GM21737 (cell line): Measurements from ENCODE around the gene DGKA.
"Not testable (repeated sequence)": the region's sequence is repeated elsewhere in the genome, so short reads cannot be mapped to it uniquely, and the experiment has no call there.

Experiments used
- ATAC-seq: cut with Tn5 transposase; IDR thresholded peaks from one replicate; pipeline ENCODE4 v1.9.1; 2021; ENCODE audit warnings: mild to moderate bottlenecking, moderate library complexity; ENCODE audit not compliant: unreplicated experiment

Gene DGKA

DNA sequence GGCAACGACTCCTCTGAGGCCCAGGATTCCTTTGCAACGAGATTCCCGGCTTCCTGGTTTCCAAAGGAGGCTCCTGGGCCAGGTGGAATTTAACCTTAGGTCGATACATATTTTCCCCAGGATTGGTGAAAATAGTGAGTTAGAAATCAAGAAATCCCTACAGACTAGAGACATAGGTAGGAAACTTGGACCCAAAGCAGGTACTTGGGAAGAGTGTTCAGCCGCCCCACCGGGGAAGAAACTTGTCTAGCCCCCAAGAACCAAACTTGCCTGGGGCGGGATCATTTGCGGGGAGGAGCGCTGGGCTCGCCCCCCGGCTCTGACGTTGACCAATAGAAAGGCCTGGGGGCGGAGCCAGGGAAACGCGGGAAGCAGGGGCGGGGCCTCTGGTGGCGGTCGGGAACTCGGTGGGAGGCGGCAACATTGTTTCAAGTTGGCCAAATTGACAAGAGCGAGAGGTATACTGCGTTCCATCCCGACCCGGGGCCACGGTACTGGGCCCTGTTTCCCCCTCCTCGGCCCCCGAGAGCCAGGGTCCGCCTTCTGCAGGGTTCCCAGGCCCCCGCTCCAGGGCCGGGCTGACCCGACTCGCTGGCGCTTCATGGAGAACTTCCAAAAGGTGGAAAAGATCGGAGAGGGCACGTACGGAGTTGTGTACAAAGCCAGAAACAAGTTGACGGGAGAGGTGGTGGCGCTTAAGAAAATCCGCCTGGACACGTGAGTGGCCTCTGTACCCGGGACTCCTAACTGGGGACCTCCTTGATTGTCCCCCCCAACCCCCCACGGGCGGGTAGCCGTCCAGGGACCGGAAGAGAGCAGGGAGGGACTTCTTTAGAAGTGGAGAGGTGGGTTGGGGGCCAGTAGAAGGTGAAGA lies 35.7 kb downstream of the DGKA start, which contains the start of gene CDK2:
TSS of gene CDK2 (plus strand) at position 423 of the 874 bp plus-strand sequence. CDS start at position 602, 179 bp downstream.
- peak; percentile 89 for ATAC-seq

DNA sequence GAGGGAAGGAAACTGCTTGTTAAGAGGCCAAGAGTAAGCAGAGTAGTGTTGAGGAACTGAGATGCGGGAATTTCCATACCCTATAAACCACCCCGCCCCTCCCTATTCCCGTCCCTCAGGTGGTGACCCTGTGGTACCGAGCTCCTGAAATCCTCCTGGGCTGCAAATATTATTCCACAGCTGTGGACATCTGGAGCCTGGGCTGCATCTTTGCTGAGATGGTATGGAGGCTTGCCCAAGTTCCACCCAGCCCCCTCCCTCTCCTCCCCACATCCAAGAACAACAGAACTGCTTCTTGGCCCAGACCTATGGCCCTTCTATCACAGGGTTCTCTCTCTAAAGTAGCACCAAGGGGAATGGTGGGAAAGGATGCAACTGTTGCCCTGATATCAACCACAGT lies 38.4 kb downstream of the DGKA start:
- no peak for ATAC-seq

DNA sequence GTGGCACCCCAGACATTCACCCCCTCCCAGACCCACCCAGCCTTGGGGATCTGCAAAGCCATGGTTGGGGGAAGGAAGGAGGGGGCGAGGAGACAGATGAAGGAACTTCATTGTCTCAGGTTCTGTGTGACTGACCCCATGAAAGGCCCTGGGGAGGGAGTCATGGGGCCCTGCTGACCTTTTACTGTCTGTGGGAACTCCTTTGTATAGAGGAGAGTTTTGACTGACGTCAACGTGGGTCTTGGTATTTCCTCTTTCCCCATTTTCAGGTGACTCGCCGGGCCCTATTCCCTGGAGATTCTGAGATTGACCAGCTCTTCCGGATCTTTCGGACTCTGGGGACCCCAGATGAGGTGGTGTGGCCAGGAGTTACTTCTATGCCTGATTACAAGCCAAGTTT lies 39.8 kb downstream of the DGKA start:
- no peak for ATAC-seq

DNA sequence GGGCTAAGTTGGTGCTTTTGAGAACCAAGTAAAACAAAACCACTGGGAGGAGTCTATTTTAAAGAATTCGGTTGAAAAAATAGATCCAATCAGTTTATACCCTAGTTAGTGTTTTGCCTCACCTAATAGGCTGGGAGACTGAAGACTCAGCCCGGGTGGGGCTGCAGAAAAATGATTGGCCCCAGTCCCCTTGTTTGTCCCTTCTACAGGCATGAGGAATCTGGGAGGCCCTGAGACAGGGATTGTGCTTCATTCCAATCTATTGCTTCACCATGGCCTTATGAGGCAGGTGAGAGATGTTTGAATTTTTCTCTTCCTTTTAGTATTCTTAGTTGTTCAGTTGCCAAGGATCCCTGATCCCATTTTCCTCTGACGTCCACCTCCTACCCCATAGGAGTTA lies 41.1 kb downstream of the DGKA start:
- ATAC-seq, result no peak

- ATAC-seq, result no peak
These were observed 41.5 kb downstream of the DGKA start for GRCh38 chr12:55972456-55972855.

- no peak for ATAC-seq
These were observed 42.1 kb downstream of the DGKA start for GRCh38 chr12:55972911-55973598.

GRCh38 chr12:55973599-55974307 lies 42.8 kb downstream of the DGKA start, which contains the start of gene RAB5B:
Gene RAB5B, plus strand, starts transcription at chr12:55974078. Its CDS starts 12,883 bp downstream, at chr12:55986961.
- ATAC-seq, result peak; percentile 87

GRCh38 chr12:55974308-55974730 lies 43.4 kb downstream of the DGKA start:
- ATAC-seq, result peak; percentile 11

- no peak for ATAC-seq
These were observed 47.4 kb downstream of the DGKA start for GRCh38 chr12:55978393-55978792.

GRCh38 chr12:55979069-55979468 lies 48.1 kb downstream of the DGKA start:
- ATAC-seq, result no peak

- not testable (repeated sequence) for ATAC-seq
These were observed 50.9 kb downstream of the DGKA start for GRCh38 chr12:55981882-55982281.

- peak; percentile 91 for ATAC-seq
These were observed 51.5 kb downstream of the DGKA start for GRCh38 chr12:55982319-55982936.

- no peak for ATAC-seq
These were observed 52.4 kb downstream of the DGKA start for GRCh38 chr12:55983232-55983842.

- no peak for ATAC-seq
These were observed 53.9 kb downstream of the DGKA start for GRCh38 chr12:55984861-55985260.

- no peak for ATAC-seq
These were observed 54.4 kb downstream of the DGKA start for GRCh38 chr12:55985341-55985740.

DNA sequence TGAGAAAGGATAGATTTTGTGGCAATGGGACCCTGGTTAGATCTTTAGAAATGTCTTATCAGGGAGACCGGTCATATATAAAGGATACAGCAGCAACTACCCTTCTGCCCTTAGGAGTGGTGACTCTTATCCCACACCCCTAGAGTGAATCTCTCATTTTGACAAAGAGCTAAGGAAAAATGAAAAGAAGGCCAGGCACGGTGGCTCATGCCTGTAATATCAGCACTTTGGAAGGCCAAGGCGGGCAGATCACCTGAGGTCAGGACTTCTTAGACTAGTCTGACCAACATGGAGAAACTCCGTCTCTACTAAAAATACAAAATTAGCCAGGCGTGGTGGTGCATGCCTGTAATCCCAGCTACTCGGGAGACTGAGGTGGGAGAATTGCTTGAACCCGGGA lies 55.0 kb downstream of the DGKA start:
- not testable (repeated sequence) for ATAC-seq

GRCh38 chr12:55991110-55991509 lies 60.1 kb downstream of the DGKA start:
- ATAC-seq, result no peak

GRCh38 chr12:55993230-55993853 lies 62.4 kb downstream of the DGKA start:
- ATAC-seq, result no peak

- no peak for ATAC-seq
These were observed 64.4 kb downstream of the DGKA start for GRCh38 chr12:55995366-55995765.

DNA sequence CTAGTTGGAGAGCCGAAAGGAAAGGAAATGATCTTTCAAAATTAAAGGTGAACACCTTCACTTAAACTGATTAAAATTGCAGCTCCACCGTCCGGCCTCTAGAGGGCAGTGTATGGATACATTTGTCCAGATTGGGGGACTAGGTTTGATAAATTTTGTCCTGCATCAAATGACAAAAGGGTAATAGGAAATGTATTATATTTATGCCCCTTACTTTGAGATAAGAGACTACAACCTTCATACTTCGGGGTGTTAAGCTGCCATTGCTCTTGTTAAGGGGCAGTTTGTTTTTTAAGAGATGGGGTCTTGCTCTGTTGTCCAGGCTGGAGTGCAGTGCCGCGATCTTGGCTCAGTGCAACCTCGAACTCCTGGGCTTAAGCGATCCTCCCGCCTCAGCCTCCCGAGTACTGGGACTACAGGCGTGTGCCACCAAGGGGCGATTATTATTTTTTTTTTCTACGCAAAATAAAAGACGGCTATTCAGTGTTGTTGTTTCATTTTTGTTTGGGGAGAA lies 65.3 kb downstream of the DGKA start:
- ATAC-seq, result no peak
